Ovary (tissue), 3 donors: ENCODE results near the gene ZSCAN22.

Experiments
- CTCF ChIP-seq, 3 donors: fragments of 450-650 bp in 2 of 3; fragments of 200-600 bp in 1 of 3; IDR thresholded peaks; one replicate each; pipeline versions ENCODE4 v1.5.1 to v1.8.0; 2016 to 2022; ENCODE audit warnings: antibody characterized with exemption in 3 of 3, mild to moderate bottlenecking in 1 of 3
- EP300 ChIP-seq: sonication (generic); formaldehyde crosslinking; IDR thresholded peaks from one replicate; pipeline ENCODE4 v1.6.1; 2017; ENCODE audit warnings: antibody characterized with exemption
- POLR2A ChIP-seq: fragments of 450-650 bp; IDR thresholded peaks from one replicate; pipeline ENCODE4 v1.6.1; 2017; ENCODE audit warnings: antibody characterized with exemption, mild to moderate bottlenecking, moderate library complexity
- donor health status: DM: no; HTN: no; CAD: no.

- TF ChIP-seq CTCF (IDR thresholded peaks at IDR 0.05) (no peak), POLR2A (no peak), EP300 (no peak)
Measured at GRCh38 chr19:58330458-58330857, 3.7 kb downstream of the ZSCAN22 start.
